ENCODE measurements around the gene ZFYVE26.
"Not testable (repeated sequence)": the region's sequence is repeated elsewhere in the genome, so short reads cannot be mapped to it uniquely, and the experiment has no call there.

Gene ZFYVE26

DNA sequence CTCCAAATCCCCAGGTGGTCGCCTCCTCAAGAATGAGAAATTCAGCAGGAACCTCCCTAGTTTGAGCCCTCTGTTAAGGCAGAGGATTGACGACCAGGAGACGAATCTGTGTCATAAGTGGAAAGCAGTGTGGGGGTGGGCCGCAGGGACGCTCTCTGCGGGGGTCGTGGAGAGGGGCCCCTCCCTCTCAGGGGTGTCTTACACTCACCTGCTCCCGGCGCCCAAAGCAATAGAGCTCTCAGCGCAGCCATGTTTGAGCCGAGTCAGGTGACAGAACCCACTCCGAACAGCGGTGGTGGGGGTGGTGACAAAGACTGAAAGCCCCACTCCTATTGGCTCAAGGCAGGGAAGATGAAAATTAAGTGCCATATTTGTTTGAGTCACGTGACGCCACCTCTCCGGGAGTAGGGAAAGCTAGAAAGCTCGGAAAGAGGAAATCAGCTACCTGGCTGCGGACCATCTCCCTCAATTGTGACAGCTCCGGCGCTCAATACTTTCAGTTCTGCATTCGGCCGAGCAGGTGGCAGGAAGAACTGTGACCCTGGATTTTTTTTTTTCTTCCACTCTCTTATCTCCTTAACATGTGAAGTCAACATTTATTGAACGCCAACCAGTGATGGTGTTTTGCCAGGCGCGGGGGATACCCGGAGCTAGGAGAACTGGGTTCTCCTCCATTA lies at the start of gene ZFYVE26:
Gene ZFYVE26, minus strand, starts transcription at position 265 of the 677 bp plus-strand sequence. CDS start 627 bp downstream, outside the sequence.
- in situ Hi-C loops (cut with HindIII; ENCODE audit: low sequenced_read_pairs), result no loop called here

- in situ Hi-C loops (cut with HindIII; ENCODE audit: low sequenced_read_pairs), result no loop called here
These were observed 46.8 kb upstream of the ZFYVE26 start for GRCh38 chr14:67863223-67863622.

GRCh38 chr14:67859169-67859749 lies 42.9 kb upstream of the ZFYVE26 start:
- in situ Hi-C loops (cut with HindIII; ENCODE audit: low sequenced_read_pairs), result no loop called here

- in situ Hi-C loops (cut with HindIII; ENCODE audit: low sequenced_read_pairs), result no loop called here
These were observed 41.5 kb upstream of the ZFYVE26 start for GRCh38 chr14:67857778-67858350.

GRCh38 chr14:67856827-67857226 lies 40.4 kb upstream of the ZFYVE26 start:
- in situ Hi-C loops (cut with HindIII; ENCODE audit: low sequenced_read_pairs), result no loop called here

GRCh38 chr14:67853715-67854114 lies 37.3 kb upstream of the ZFYVE26 start:
- in situ Hi-C loops (cut with HindIII; ENCODE audit: low sequenced_read_pairs), result no loop called here

DNA sequence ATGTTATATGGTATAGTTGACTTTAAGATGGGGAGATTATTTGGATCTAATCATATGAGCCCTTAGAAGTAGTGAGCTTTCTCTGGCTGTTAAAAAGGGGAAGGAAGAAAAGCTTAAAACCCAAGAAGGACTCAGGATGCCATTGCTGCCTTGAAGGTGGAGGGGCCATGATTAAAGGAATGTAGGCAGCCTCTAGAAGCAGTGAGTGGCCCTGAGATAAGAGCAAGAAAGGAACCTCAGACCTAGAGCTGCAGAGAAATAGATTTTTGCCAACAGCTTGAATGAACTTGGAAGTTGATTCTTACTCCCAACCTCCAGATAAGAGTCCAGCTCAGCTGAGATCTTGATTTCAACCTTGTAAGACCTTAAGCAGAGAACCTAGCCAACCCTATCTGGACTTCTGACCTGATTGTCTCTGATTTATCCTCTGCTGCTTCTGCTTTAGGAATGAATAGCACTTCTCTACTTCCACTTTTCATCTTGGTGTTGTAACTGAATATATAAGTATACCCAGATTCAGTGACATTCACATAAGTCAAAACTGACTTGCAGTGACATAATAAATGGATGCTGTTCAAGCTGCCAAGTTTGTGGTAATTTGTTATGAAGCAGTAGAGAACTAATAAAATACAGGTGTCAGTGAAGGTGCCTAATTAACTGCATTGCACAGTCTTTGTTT lies 36.7 kb upstream of the ZFYVE26 start:
- in situ Hi-C loops (cut with HindIII; ENCODE audit: low sequenced_read_pairs), result no loop called here

- in situ Hi-C loops (cut with HindIII; ENCODE audit: low sequenced_read_pairs), result no loop called here
These were observed 35.5 kb upstream of the ZFYVE26 start for GRCh38 chr14:67851785-67852410.

- in situ Hi-C loops (cut with HindIII; ENCODE audit: low sequenced_read_pairs), result no loop called here
These were observed 33.9 kb upstream of the ZFYVE26 start for GRCh38 chr14:67850066-67850830.

GRCh38 chr14:67846029-67846610 lies 29.7 kb upstream of the ZFYVE26 start:
- in situ Hi-C loops (cut with HindIII; ENCODE audit: low sequenced_read_pairs), result no loop called here

DNA sequence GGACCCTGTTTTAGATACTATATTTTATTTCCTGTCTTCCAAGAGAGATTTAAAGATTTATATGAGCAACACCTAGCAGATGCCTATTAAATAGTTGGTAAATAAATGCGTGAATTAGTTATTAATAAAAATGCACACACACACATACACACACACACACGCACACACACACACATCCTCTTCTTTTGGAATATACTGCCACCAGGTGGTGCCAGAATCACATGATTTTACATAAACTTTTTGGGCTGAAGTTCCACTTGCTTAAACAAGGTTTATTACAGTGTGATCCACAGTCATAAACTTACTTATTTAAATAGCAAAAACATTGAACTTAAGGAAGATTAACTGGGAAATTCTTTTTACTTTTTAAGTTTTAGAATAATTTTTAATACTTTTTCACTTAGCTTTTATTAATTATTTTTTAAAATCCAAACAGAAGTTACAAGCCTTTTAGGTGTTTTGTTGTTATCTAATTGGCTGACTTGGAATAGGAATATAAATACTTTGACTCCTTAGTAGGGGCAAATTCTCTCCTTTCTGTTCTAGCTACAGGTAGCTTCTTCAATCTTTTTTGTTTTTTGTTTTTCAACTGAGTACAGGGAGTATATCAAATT lies 20.7 kb upstream of the ZFYVE26 start:
- in situ Hi-C loops (cut with HindIII; ENCODE audit: low sequenced_read_pairs), result no loop called here

GRCh38 chr14:67835596-67835995 lies 19.2 kb upstream of the ZFYVE26 start:
- in situ Hi-C loops (cut with HindIII; ENCODE audit: low sequenced_read_pairs), result no loop called here

DNA sequence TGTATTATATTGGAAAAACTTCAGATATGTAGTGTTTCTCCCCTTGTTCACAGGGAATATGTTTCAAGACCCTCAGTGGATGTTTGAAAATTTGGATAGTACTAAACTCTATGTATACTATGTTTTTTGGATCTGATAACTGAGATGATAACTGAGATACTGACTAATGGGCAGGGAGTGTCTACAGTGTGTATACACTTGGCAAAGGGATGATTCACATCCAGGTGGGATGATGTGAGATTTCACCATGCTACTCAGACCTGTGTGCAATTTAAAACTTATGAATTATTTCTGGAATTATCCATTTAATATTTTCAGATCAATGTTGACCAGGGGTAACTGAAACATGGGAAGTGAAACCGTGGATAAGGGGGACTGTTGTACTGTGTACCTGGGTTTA lies 17.0 kb upstream of the ZFYVE26 start:
- in situ Hi-C loops (cut with HindIII; ENCODE audit: low sequenced_read_pairs), result no loop called here

DNA sequence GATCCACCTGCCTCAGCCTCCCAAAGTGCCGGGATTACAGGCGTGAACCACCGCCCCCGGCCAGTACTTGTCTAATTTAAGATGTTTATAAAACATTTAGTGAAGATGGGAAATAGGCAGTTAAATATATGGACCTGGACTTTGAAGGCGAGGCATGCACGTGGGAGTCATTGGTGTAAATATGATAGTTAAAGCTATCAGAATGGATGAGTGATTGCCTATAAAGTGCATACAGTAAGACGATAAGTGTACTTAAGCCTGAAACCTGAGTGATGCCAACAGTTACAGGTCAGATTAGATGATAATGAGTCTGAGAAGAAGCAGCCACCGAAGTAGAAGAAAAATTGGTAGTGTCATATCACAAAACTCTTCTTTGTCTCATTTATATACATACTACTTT lies 14.7 kb upstream of the ZFYVE26 start:
- in situ Hi-C loops (cut with HindIII; ENCODE audit: low sequenced_read_pairs), result no loop called here

GRCh38 chr14:67821121-67821520 lies 4.7 kb upstream of the ZFYVE26 start:
- in situ Hi-C loops (cut with HindIII; ENCODE audit: low sequenced_read_pairs), result no loop called here

GRCh38 chr14:67820428-67820971 lies 4.1 kb upstream of the ZFYVE26 start:
- in situ Hi-C loops (cut with HindIII; ENCODE audit: low sequenced_read_pairs), result no loop called here

GRCh38 chr14:67819563-67820421 lies 3.4 kb upstream of the ZFYVE26 start, which contains the start of gene RAD51B:
Gene RAD51B (plus strand): TSS chr14:67819779.
- in situ Hi-C loops (cut with HindIII; ENCODE audit: low sequenced_read_pairs), result no loop called here

- in situ Hi-C loops (cut with HindIII; ENCODE audit: low sequenced_read_pairs), result not testable (repeated sequence)
These were observed 2.1 kb upstream of the ZFYVE26 start for GRCh38 chr14:67818476-67818875.
